A549 (cell line): ENCODE results near the gene VDAC2. TPM values are rescaled to one million over a fixed set of nuclear protein-coding genes. Genes with fewer than 3 reads are reported as not detected.
"Not testable (repeated sequence)": the region's sequence is repeated elsewhere in the genome, so short reads cannot be mapped to it uniquely, and the experiment has no call there.

Source experiments
- ATAC-seq, 2 experiments: fragments of 200-7000 bp in 1 of 2; fragments of >200 bp in 1 of 2; cut with Nextera tagmentation in 1 of 2; cut with Tn5 transposase in 1 of 2; 3 replicates each; pipeline versions ENCODE4 v1.8.0 to v1.9.1; 2018 to 2020; ENCODE audit warnings: mild to moderate bottlenecking in 1 of 2, moderate library complexity in 1 of 2
- CTCF ChIA-PET: fragments of 300-600 bp; sonication (Branson Sonifier 250); formaldehyde crosslinking; extraction: SDS; loops from one replicate; lab custom pipeline; 2021; ENCODE audit warnings: antibody characterized with exemption, inconsistent platforms; lab: Yijun Ruan, JAX
- POLR2A ChIA-PET: fragments of 350-600 bp; formaldehyde crosslinking; extraction: SDS; loops from one replicate; lab custom pipeline; 2021; ENCODE audit warnings: antibody characterized with exemption, inconsistent platforms; lab: Yijun Ruan, JAX
- DNase-seq, 2 experiments: peaks; one replicate each; pipeline versions ENCODE4 v3.0.0 to v3.0.0-alpha.2; 2011 to 2016; ENCODE audit warnings: low read depth in 1 of 2, low spot score in 1 of 2
- FAIRE-seq: peaks from 2 replicates; lab custom pipeline; 2011; peaks lifted over from hg19 to GRCh38; lab: Jason Lieb, UNC
- H3K27ac ChIP-seq, 2 experiments: fragments of >200 bp; sonication (Bioruptor Twin); formaldehyde crosslinking; 3 replicates each; pipeline ENCODE4 v1.5.1; 2016 to 2017
- H3K4me1 ChIP-seq: fragments of >200 bp; sonication (Bioruptor Twin); formaldehyde crosslinking; 3 replicates; pipeline ENCODE4 v1.6.1; 2016
- H3K4me2 ChIP-seq: fragments of >200 bp; sonication (Bioruptor Twin); formaldehyde crosslinking; 3 replicates; pipeline ENCODE4 v1.6.1; 2016
- H3K4me3 ChIP-seq: fragments of >200 bp; sonication (Bioruptor Twin); formaldehyde crosslinking; 3 replicates; pipeline ENCODE4 v1.5.1; 2016
- H3K9me3 ChIP-seq: fragments of >200 bp; sonication (Bioruptor Twin); formaldehyde crosslinking; 3 replicates; pipeline ENCODE4 v1.6.1; 2016
- BHLHE40 ChIP-seq: IDR thresholded peaks from 2 replicates; pipeline ENCODE4 v1.6.1; 2012; ENCODE audit warnings: low read depth, low read length, inconsistent platforms
- CBX2 ChIP-seq: fragments of 200-600 bp; sonication (generic); IDR thresholded peaks from 2 replicates; pipeline ENCODE4 v1.6.1; 2016; ENCODE audit warnings: low read depth, mild to moderate bottlenecking, borderline replicate concordance
- CEBPB ChIP-seq, 2 experiments: fragments of >200 bp in 1 of 2; sonication (Bioruptor Twin) in 1 of 2; formaldehyde crosslinking in 1 of 2; IDR thresholded peaks; 2 replicates each; pipeline ENCODE4 v1.6.1; 2012 to 2016
- EP300 ChIP-seq, 2 experiments: fragments of >200 bp; sonication (Bioruptor Twin); formaldehyde crosslinking; IDR thresholded peaks; 2 replicates in 1 of 2; 3 replicates in 1 of 2; pipeline ENCODE4 v1.6.1; 2016 to 2017
- FOSB ChIP-seq: fragments of 250-450 bp; sonication (Bioruptor Pico); IDR thresholded peaks from 2 replicates; pipeline ENCODE4 v1.5.0; 2020; ENCODE audit warnings: mild to moderate bottlenecking, moderate library complexity
- FOSL2 ChIP-seq, 2 experiments: fragments of 450-650 bp in 1 of 2; fragments of >200 bp in 1 of 2; sonication (Bioruptor Twin) in 1 of 2; formaldehyde crosslinking; IDR thresholded peaks; 2 replicates each; pipeline versions ENCODE4 v1.5.0 to v1.6.1; 2016 to 2020; ENCODE audit warnings: mild to moderate bottlenecking in 1 of 2, moderate library complexity in 1 of 2
- HDAC2 ChIP-seq: fragments of 200-600 bp; sonication (generic); IDR thresholded peaks from 2 replicates; pipeline ENCODE4 v1.6.1; 2016
- HES2 ChIP-seq: fragments of >200 bp; sonication (Bioruptor Twin); formaldehyde crosslinking; IDR thresholded peaks from 2 replicates; pipeline ENCODE4 v1.6.1; 2016
- HOXA7 ChIP-seq: fragments of 250-450 bp; sonication (Bioruptor Pico); IDR thresholded peaks from 2 replicates; pipeline ENCODE4 v1.5.0; 2020; ENCODE audit warnings: mild to moderate bottlenecking, moderate library complexity
- JUN ChIP-seq, 2 experiments: fragments of >200 bp; sonication (Bioruptor Twin); formaldehyde crosslinking; IDR thresholded peaks; 2 replicates in 1 of 2; 3 replicates in 1 of 2; pipeline ENCODE4 v1.6.1; 2016 to 2017
- KDM5A ChIP-seq: fragments of 200-600 bp; sonication (generic); IDR thresholded peaks from 2 replicates; pipeline ENCODE4 v1.6.1; 2016; ENCODE audit warnings: antibody characterized with exemption, mild to moderate bottlenecking
- MAX ChIP-seq: IDR thresholded peaks from 2 replicates; pipeline ENCODE4 v1.6.1; 2012
- MYC ChIP-seq: IDR thresholded peaks from 2 replicates; pipeline ENCODE4 v1.6.1; 2012; ENCODE audit warnings: mild to moderate bottlenecking, inconsistent platforms, low read length, improper control_type of control experiment, borderline replicate concordance
- NFE2L2 ChIP-seq: fragments of 150-350 bp; conservative IDR thresholded peaks from 2 replicates; pipeline ENCODE4 v1.6.1; 2014; ENCODE audit warnings: low read length
- POLR2A ChIP-seq: IDR thresholded peaks from 2 replicates; pipeline ENCODE4 v1.6.1; 2012; ENCODE audit warnings: mild to moderate bottlenecking, low read length
- ZNF302 ChIP-seq: fragments of 250-450 bp; sonication (Bioruptor Pico); IDR thresholded peaks from 2 replicates; pipeline ENCODE4 v1.9.0; 2021; ENCODE audit warnings: inconsistent platforms, mild to moderate bottlenecking, moderate library complexity
- WGBS: methylation state at CpG from one replicate; pipeline ENCODE4 v1.1.6; 2017; ENCODE audit errors: missing lambda C conversion rate; 5-methylcytosine and 5-hydroxymethylcytosine counted together
- polyA plus RNA-seq, 4 experiments: library from polyadenylated mRNA; depleted of rRNA in 3 of 4; stranded (reverse); fragments of >200 nt; fragmentation: RNase III in 1 of 4; extraction: RNeasy Plus Mini Kit Qiagen cat#74134 plus additional on column Dnase treatment in 1 of 4; gene quantifications; 2 replicates in 3 of 4; 3 replicates in 1 of 4; pipeline ENCODE4 v1.2.3, GENCODE V29; 2011 to 2017

The VDAC2 gene
- polyA plus RNA-seq, 2 of the 4 experiments (the other 2 are of a cell fraction): 273 to 285 TPM

GRCh38 chr10:75199949-75200348, 10.6 kb upstream of the VDAC2 start:
- Histone ChIP-seq H3K27ac (peak overlapping the region in 1 of 2 experiments; percentile 84; a peak in 3 of 6 replicates), H3K4me1 (peaks cover 63% of the 10 kb centered on the region)
- not testable (repeated sequence) for ATAC-seq, DNase-seq, H3K4me2 ChIP-seq, H3K4me3 ChIP-seq, H3K9me3 ChIP-seq, FAIRE-seq
- 89% methylated on average over 6 of the region's 6 CpGs for WGBS
- CTCF ChIA-PET: interaction anchor here (0.5 to 7.5 kb wide), 9 partner anchors 9 to 1119 kb away, joined by 3 to 82 read pairs (median 3); partner anchors contain the start of gene COMTD1
- POLR2A ChIA-PET: interaction anchor here (8.6 kb wide), 1 partner anchor 11 kb away, joined by 53 read pairs; the partner anchor contains the start of gene VDAC2

DNA sequence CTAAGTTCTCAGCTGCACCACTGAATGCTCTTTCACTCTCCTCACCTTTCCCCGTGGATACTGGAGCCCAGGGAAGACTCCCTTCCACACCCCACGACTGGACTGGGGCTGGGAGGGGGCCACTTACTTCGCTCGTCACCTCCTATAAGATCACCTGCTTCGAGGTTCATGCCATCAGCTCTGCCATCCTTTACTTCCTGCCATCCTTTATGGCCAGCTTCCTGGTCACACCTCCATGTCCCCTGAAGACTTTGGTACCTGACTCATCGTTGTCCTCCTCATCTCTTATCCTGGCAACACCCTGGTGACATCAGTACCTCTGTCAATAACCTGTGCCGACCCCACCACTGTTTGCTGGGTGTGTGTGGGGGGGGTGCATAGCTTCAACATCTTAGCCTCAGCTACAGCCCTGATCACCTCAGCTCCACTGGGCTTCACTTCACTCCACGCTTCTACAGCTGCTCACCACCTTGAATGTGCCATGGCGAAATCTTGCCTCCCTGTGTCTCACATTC, 8.7 kb upstream of the VDAC2 start:
- H3K4me2 ChIP-seq: peak overlapping the region; percentile 55
- DNase-seq (peak in 1 of 2 experiments; percentile 86), FAIRE-seq (no peak), ATAC-seq (peak; percentile 57 to 67)
- 41% methylated on average over 9 of the region's 9 CpGs for WGBS
- H3K9me3 ChIP-seq: no peaks in the 10 kb centered on the region
- peaks cover 54% of the 10 kb centered on the region for H3K4me1 ChIP-seq
- CTCF ChIA-PET: interaction anchor here (1.3 to 4.9 kb wide), 3 partner anchors 9 to 21 kb away, joined by 3 to 24 read pairs (median 5); no protein-coding TSS in a partner anchor
- no peak overlapping the region for H3K4me3 ChIP-seq
- POLR2A ChIA-PET: interaction anchor here (0.6 to 8.6 kb wide), 2 partner anchors 9 to 33 kb away, joined by 4 to 53 read pairs; partner anchors contain the start of gene VDAC2
- TF ChIP-seq CBX2 (no peak), FOSL2 (IDR thresholded peaks at IDR 0.05) (no peak), FOSL2 (CRISPR knock-in tag; IDR thresholded peaks at IDR 0.05) (peak; percentile 46)
- H3K27ac ChIP-seq: peak overlapping the region; percentile 80 to 84

GRCh38 chr10:75202321-75203045, 8.1 kb upstream of the VDAC2 start:
- Histone ChIP-seq H3K4me2 (peak overlapping the region; percentile 55), H3K4me1 (peaks cover 50% of the 10 kb centered on the region), H3K4me3 (no peak overlapping the region), H3K9me3 (no peaks in the 10 kb centered on the region), H3K27ac (peak overlapping the region; percentile 80 to 84)
- DNase-seq (peak; percentile 40 to 81), FAIRE-seq (no peak), ATAC-seq (peak; percentile 79 to 90; a peak in 5 of 6 replicates)
- WGBS: 0% methylated on average over 1 of the region's 1 CpG
- TF ChIP-seq MYC (no peak), HES2 (no peak), BHLHE40 (no peak), JUN (IDR thresholded peaks at IDR 0.05) (no peak), ZNF302 (no peak), HOXA7 (CRISPR knock-in tag) (no peak), MAX (0 out of 2 replicates have a peak, but pooled peaks have one; percentile 17)
- CTCF ChIA-PET: interaction anchor here (1.0 to 4.9 kb wide), 6 partner anchors 10 to 33 kb away, joined by 3 to 24 read pairs (median 4); partner anchors contain the start of gene COMTD1
- POLR2A ChIA-PET: interaction anchor here (8.6 kb wide), 1 partner anchor 8 kb away, joined by 53 read pairs; the partner anchor contains the start of gene VDAC2

GRCh38 chr10:75203046-75203620, 7.5 kb upstream of the VDAC2 start:
- POLR2A ChIA-PET: interaction anchor here (8.6 kb wide), 1 partner anchor 7 kb away, joined by 53 read pairs; the partner anchor contains the start of gene VDAC2
- peak overlapping the region; percentile 80 to 84 for H3K27ac ChIP-seq

GRCh38 chr10:75203724-75204123, 6.9 kb upstream of the VDAC2 start:
- H3K4me3 ChIP-seq: no peak overlapping the region

More at GRCh38 chr10:75203046-75203620, 7.5 kb upstream of the VDAC2 start:
- H3K9me3 ChIP-seq, H3K4me3 ChIP-seq, DNase-seq, FAIRE-seq: not testable (repeated sequence)
- CTCF ChIA-PET: interaction anchor here (0.6 to 4.9 kb wide), 7 partner anchors 12 to 943 kb away, joined by 3 to 24 read pairs (median 4); partner anchors contain the start of gene COMTD1
- H3K4me2 ChIP-seq: peak overlapping the region; percentile 55
- ATAC-seq: peak; percentile 23 to 36; a peak in 3 of 6 replicates
- WGBS: 70% methylated on average over 11 of the region's 11 CpGs
- peaks cover 50% of the 10 kb centered on the region for H3K4me1 ChIP-seq

More at GRCh38 chr10:75203724-75204123, 6.9 kb upstream of the VDAC2 start:
- Histone ChIP-seq H3K27ac (peak overlapping the region; percentile 80 to 84; a peak in 5 of 6 replicates), H3K4me2 (no peak overlapping the region; the same call in 2 of the 3 replicates), H3K4me1 (peaks cover 51% of the 10 kb centered on the region)
- DNase-seq: no peak
- CTCF ChIA-PET: interaction anchor here (0.6 to 4.9 kb wide), 6 partner anchors 11 to 377 kb away, joined by 3 to 24 read pairs (median 4); partner anchors contain the start of gene COMTD1
- no peak for TF ChIP-seq POLR2A
- TF ChIP-seq KDM5A: no peak
- TF ChIP-seq FOSB (CRISPR knock-in tag): no peak
- TF ChIP-seq CEBPB (IDR thresholded peaks at IDR 0.05): no peak
- TF ChIP-seq NFE2L2: no peak
- TF ChIP-seq HOXA7 (CRISPR knock-in tag): no peak
- TF ChIP-seq HDAC2: no peak
- no peak for TF ChIP-seq EP300 (IDR thresholded peaks at IDR 0.05)
- TF ChIP-seq, all 56 proteins: peak for 0
- FAIRE-seq (no peak), ATAC-seq (no peak)
- POLR2A ChIA-PET: no interaction called here
- no peaks in the 10 kb centered on the region for H3K9me3 ChIP-seq
- 93% methylated on average over 5 of the region's 5 CpGs for WGBS
